Kidney epithelial cell (primary cell): ENCODE results near the gene ANKS1B. TPM values are rescaled to one million over a fixed set of nuclear protein-coding genes. Genes with fewer than 3 reads are reported as not detected.
A peak's percentile ranks its signal among the peaks of the same experiment; 100 is the strongest.
"Not testable (repeated sequence)": the region's sequence is repeated elsewhere in the genome, so short reads cannot be mapped to it uniquely, and the experiment has no call there.

ENCODE experiments used
- DNase-seq: peaks from one replicate; pipeline ENCODE4 v3.0.0-alpha.2; 2010; ENCODE audit warnings: low read depth
- H3K27me3 ChIP-seq: 2 replicates; pipeline ENCODE4 v1.6.0; 2011; ENCODE audit warnings: low read length; ENCODE audit not compliant: control insufficient read depth, insufficient read depth
- H3K36me3 ChIP-seq: 2 replicates; pipeline ENCODE4 v1.5.1; 2011; ENCODE audit warnings: low read length; ENCODE audit not compliant: control insufficient read depth, insufficient read depth
- H3K4me3 ChIP-seq: 2 replicates; pipeline ENCODE4 v1.5.1; 2011; ENCODE audit warnings: low read depth, mild to moderate bottlenecking, control low read depth, low read length
- CTCF ChIP-seq: IDR thresholded peaks from 2 replicates; pipeline ENCODE4 v1.5.1; 2011; ENCODE audit warnings: mild to moderate bottlenecking, moderate library complexity, low read length, control low read depth, inconsistent platforms; ENCODE audit not compliant: insufficient read depth, poor library complexity, severe bottlenecking
- total RNA-seq: library from RNA; depleted of rRNA; stranded (reverse); fragments of >200 nt; gene quantifications from 2 replicates; pipeline ENCODE4 v1.2.3, GENCODE V29; 2015

Gene ANKS1B
- total RNA-seq, 1 donor from 2014 or later: 0.13 TPM

- DNase-seq: no peak
- TF ChIP-seq CTCF: no peak
- H3K4me3 ChIP-seq: no peak overlapping the region
- H3K36me3 ChIP-seq: no peaks in the 10 kb centered on the region
- no peaks in the 10 kb centered on the region for H3K27me3 ChIP-seq
Measured at GRCh38 chr12:99259040-99259934, 725.4 kb downstream of the ANKS1B start.

GRCh38 chr12:99257672-99258071 is 727.1 kb downstream of the ANKS1B start:
- H3K36me3 ChIP-seq: no peaks in the 10 kb centered on the region
- DNase-seq: no peak
- TF ChIP-seq CTCF: no peak
- H3K27me3 ChIP-seq: no peaks in the 10 kb centered on the region
- no peak overlapping the region for H3K4me3 ChIP-seq

- Histone ChIP-seq H3K36me3 (no peaks in the 10 kb centered on the region), H3K27me3 (no peaks in the 10 kb centered on the region), H3K4me3 (no peak overlapping the region)
- DNase-seq: no peak
- peak; percentile 45 for TF ChIP-seq CTCF
Measured at GRCh38 chr12:99253068-99253467, 731.7 kb downstream of the ANKS1B start.

GRCh38 chr12:99250091-99250490 is 734.6 kb downstream of the ANKS1B start:
- H3K4me3 ChIP-seq: no peak overlapping the region
- H3K27me3 ChIP-seq: no peaks in the 10 kb centered on the region
- no peak for TF ChIP-seq CTCF
- no peak for DNase-seq
- no peaks in the 10 kb centered on the region for H3K36me3 ChIP-seq

GRCh38 chr12:99249543-99249942 is 735.2 kb downstream of the ANKS1B start:
- no peaks in the 10 kb centered on the region for H3K36me3 ChIP-seq
- no peak for DNase-seq
- no peak overlapping the region for H3K4me3 ChIP-seq
- H3K27me3 ChIP-seq: no peaks in the 10 kb centered on the region
- no peak for TF ChIP-seq CTCF

GRCh38 chr12:99237907-99238538 is 746.7 kb downstream of the ANKS1B start:
- DNase-seq, H3K36me3 ChIP-seq, H3K4me3 ChIP-seq, H3K27me3 ChIP-seq: not testable (repeated sequence)
